SK-N-SH (cell line): ENCODE results near the gene OTUD6A. TPM values are rescaled to one million over a fixed set of nuclear protein-coding genes. Genes with fewer than 3 reads are reported as not detected.
A peak's percentile ranks its signal among the peaks of the same experiment; 100 is the strongest.
"Not testable (repeated sequence)": the region's sequence is repeated elsewhere in the genome, so short reads cannot be mapped to it uniquely, and the experiment has no call there.

Experiments used
- CTCF ChIA-PET: fragments of 300-600, 350-600 bp; formaldehyde crosslinking; extraction: SDS; loops from one replicate; lab custom pipeline; 2021; lab: Yijun Ruan, JAX
- POLR2A ChIA-PET: fragments of 350-600 bp; sonication (Branson Sonifier 250); formaldehyde crosslinking; extraction: SDS; loops from one replicate; lab custom pipeline; 2020; ENCODE audit warnings: antibody characterized with exemption, inconsistent platforms; lab: Yijun Ruan, JAX
- DNase-seq: peaks from one replicate; pipeline ENCODE4 v3.0.0; 2012
- H2AFZ ChIP-seq: fragments of 200-600 bp; sonication (generic); 2 replicates; pipeline ENCODE4 v1.8.1; 2016; ENCODE audit warnings: antibody characterized with exemption, mild to moderate bottlenecking, low read depth
- H3F3A ChIP-seq: fragments of 200-600 bp; sonication (generic); replicated peaks from 2 replicates; pipeline ENCODE3; 2016; ENCODE audit warnings: antibody characterized with exemption, mild to moderate bottlenecking; ENCODE audit not compliant: insufficient read depth
- H3K27ac ChIP-seq, 2 experiments: fragments of 200-500 bp in 1 of 2; fragments of 200-600 bp in 1 of 2; sonication (Bioruptor generic) in 1 of 2; sonication (generic), shearing (Covaris generic) in 1 of 2; 2 replicates each; pipeline versions ENCODE4 v1.5.1 to v1.6.1; 2014 to 2016; ENCODE audit warnings: low read depth in 2 of 2, inconsistent platforms in 1 of 2, low read length in 1 of 2, mild to moderate bottlenecking in 1 of 2, mixed read lengths in 1 of 2
- H3K27me3 ChIP-seq: fragments of 200-600 bp; sonication (generic), shearing (Covaris generic); 2 replicates; pipeline ENCODE4 v1.6.1; 2016; ENCODE audit warnings: mixed run types; ENCODE audit not compliant: insufficient read depth
- H3K36me3 ChIP-seq, 2 experiments: fragments of 200-500 bp in 1 of 2; fragments of 200-600 bp in 1 of 2; sonication (Bioruptor generic) in 1 of 2; sonication (generic) in 1 of 2; replicated peaks in 1 of 2; 2 replicates each; pipeline versions ENCODE3 to v1.5.1; 2014 to 2016; ENCODE audit warnings: low read length in 1 of 2, mild to moderate bottlenecking in 1 of 2; ENCODE audit not compliant: insufficient read depth in 2 of 2, control insufficient read depth in 1 of 2
- H3K4me1 ChIP-seq, 2 experiments: fragments of 200-500 bp in 1 of 2; fragments of 200-600 bp in 1 of 2; sonication (Bioruptor generic) in 1 of 2; sonication (generic), shearing (Covaris generic) in 1 of 2; 2 replicates each; pipeline versions ENCODE4 v1.5.1 to v1.6.1; 2014 to 2016; ENCODE audit warnings: low read depth in 1 of 2, low read length in 1 of 2, mixed run types in 1 of 2; ENCODE audit not compliant: insufficient read depth in 2 of 2, control insufficient read depth in 1 of 2
- H3K4me2 ChIP-seq: fragments of 200-600 bp; sonication (generic), shearing (Covaris generic); 2 replicates; pipeline ENCODE4 v1.6.1; 2017; ENCODE audit warnings: mixed run types
- H3K4me3 ChIP-seq, 2 experiments: fragments of 200-500 bp in 1 of 2; fragments of 200-600 bp in 1 of 2; sonication (Bioruptor generic) in 1 of 2; sonication (generic), shearing (Covaris generic) in 1 of 2; 2 replicates each; pipeline versions ENCODE4 v1.5.1 to v1.8.1; 2014 to 2016; ENCODE audit warnings: low read depth in 2 of 2, inconsistent platforms in 1 of 2, low read length in 1 of 2, mild to moderate bottlenecking in 1 of 2, mixed read lengths in 1 of 2, moderate library complexity in 1 of 2
- H3K79me2 ChIP-seq: fragments of 200-600 bp; sonication (generic); 2 replicates; pipeline ENCODE4 v1.8.1; 2017; ENCODE audit warnings: mild to moderate bottlenecking; ENCODE audit not compliant: insufficient read depth
- H3K9ac ChIP-seq: fragments of 200-600 bp; sonication (generic); 2 replicates; pipeline ENCODE4 v1.6.1; 2017; ENCODE audit warnings: mixed run types
- H3K9me2 ChIP-seq: fragments of 200-600 bp; sonication (generic); 2 replicates; pipeline ENCODE4 v1.6.1; 2017; ENCODE audit warnings: mixed run types
- H3K9me3 ChIP-seq: fragments of 200-600 bp; sonication (generic); 2 replicates; pipeline ENCODE4 v1.6.1; 2017; ENCODE audit warnings: mixed run types, mild to moderate bottlenecking, moderate library complexity
- H4K20me1 ChIP-seq: fragments of 200-600 bp; sonication (generic); 2 replicates; pipeline ENCODE4 v1.6.1; 2017; ENCODE audit warnings: mild to moderate bottlenecking, mixed run types; ENCODE audit not compliant: insufficient read depth
- CHD2 ChIP-seq: fragments of 150-350 bp; IDR thresholded peaks from 2 replicates; pipeline ENCODE4 v1.6.1; 2018; ENCODE audit warnings: low read length; ENCODE audit not compliant: partially characterized antibody
- CTCF ChIP-seq: fragments of 200-600 bp; sonication (generic); IDR thresholded peaks from 2 replicates; pipeline ENCODE4 v1.6.1; 2017; ENCODE audit warnings: antibody characterized with exemption, mild to moderate bottlenecking, moderate library complexity
- FOSL2 ChIP-seq: IDR thresholded peaks from 2 replicates; pipeline ENCODE4 v1.4.0; 2012; ENCODE audit warnings: low read depth, mild to moderate bottlenecking, moderate library complexity, borderline replicate concordance
- FOXJ3 ChIP-seq: sonication (generic); formaldehyde crosslinking; IDR thresholded peaks from 2 replicates; pipeline ENCODE4 v1.5.1; 2020; ENCODE audit warnings: mild to moderate bottlenecking, missing genetic modification reagents
- GABPA ChIP-seq: IDR thresholded peaks from 2 replicates; pipeline ENCODE4 v1.4.0; 2012; ENCODE audit warnings: low read depth, mild to moderate bottlenecking
- GATA2 ChIP-seq: sonication (generic); formaldehyde crosslinking; IDR thresholded peaks from 2 replicates; pipeline ENCODE4 v1.5.0; 2020; ENCODE audit warnings: mild to moderate bottlenecking, missing genetic modification reagents
- JUND ChIP-seq: IDR thresholded peaks from 2 replicates; pipeline ENCODE4 v1.4.0; 2012
- MAX ChIP-seq: IDR thresholded peaks from 2 replicates; pipeline ENCODE4 v1.4.0; 2012; ENCODE audit warnings: low read depth
- MXI1 ChIP-seq: IDR thresholded peaks from 2 replicates; pipeline ENCODE4 v1.6.1; 2012; ENCODE audit warnings: mild to moderate bottlenecking, low read depth, low read length, improper control_type of control experiment
- NRF1 ChIP-seq: IDR thresholded peaks from 2 replicates; pipeline ENCODE4 v1.6.1; 2012; ENCODE audit warnings: low read depth, mild to moderate bottlenecking, low read length
- POLR2AphosphoS5 ChIP-seq: IDR thresholded peaks from 2 replicates; pipeline ENCODE4 v1.6.1; 2012; ENCODE audit warnings: low read depth, low read length
- RAD21 ChIP-seq: IDR thresholded peaks from 2 replicates; pipeline ENCODE4 v1.6.1; 2012; ENCODE audit warnings: mild to moderate bottlenecking, low read length
- REST ChIP-seq: IDR thresholded peaks from 2 replicates; pipeline ENCODE4 v1.6.1; 2012; ENCODE audit warnings: mild to moderate bottlenecking, low read depth, low read length, moderate library complexity
- TAF1 ChIP-seq: IDR thresholded peaks from 2 replicates; pipeline ENCODE4 v1.6.1; 2012; ENCODE audit warnings: low read depth, mild to moderate bottlenecking, low read length, moderate library complexity, borderline replicate concordance
- YY1 ChIP-seq: IDR thresholded peaks from 2 replicates; pipeline ENCODE4 v1.4.0; 2012; ENCODE audit warnings: low read depth, mild to moderate bottlenecking
- WGBS: methylation state at CpG from one replicate; pipeline ENCODE4 v1.1.6; 2017; ENCODE audit warnings: low lambda C conversion rate; 5-methylcytosine and 5-hydroxymethylcytosine counted together
- polyA plus RNA-seq, 3 experiments: library from polyadenylated mRNA; depleted of rRNA; stranded (reverse); fragments of >200 nt; gene quantifications; 2 replicates each; pipeline ENCODE4 v1.2.3, GENCODE V29; 2012

The OTUD6A gene
- polyA plus RNA-seq, 1 of the 3 experiments (the other 2 are of a cell fraction): not detected

GRCh38 chrX:70096052-70096451 lies 33.8 kb downstream of the OTUD6A start:
- TF ChIP-seq CTCF: peak; percentile 49
- no peak for TF ChIP-seq FOXJ3
- TF ChIP-seq MXI1: no peak
- peak; percentile 18; the same call in 1 of the 2 replicates for TF ChIP-seq RAD21
- no peak for TF ChIP-seq JUND
- TF ChIP-seq POLR2AphosphoS5: no peak
- no peak for TF ChIP-seq TAF1
- Histone ChIP-seq H3K4me1 (no peaks in the 10 kb centered on the region), H3K36me3 (no peaks in the 10 kb centered on the region), H3K79me2 (no peaks in the 10 kb centered on the region), H3K4me2 (no peak overlapping the region), H3K27ac (no peak overlapping the region), H4K20me1 (no peaks in the 10 kb centered on the region), H3F3A (no peaks in the 10 kb centered on the region), H3K27me3 (peaks cover 3% of the 10 kb centered on the region), H3K9me3 (no peaks in the 10 kb centered on the region), H3K4me3 (no peak overlapping the region), H3K9me2 (no peaks in the 10 kb centered on the region), H2AFZ (no peak overlapping the region), H3K9ac (no peak overlapping the region)
- 34% methylated on average over 2 of the region's 2 CpGs for WGBS
- ChIA-PET CTCF (interaction anchor here (1.1 to 3.6 kb wide), 10 partner anchors 14 to 1274 kb away, joined by 3 to 19 read pairs (median 5); no protein-coding TSS in a partner anchor), POLR2A (no interaction called here)
- DNase-seq: no peak

DNA sequence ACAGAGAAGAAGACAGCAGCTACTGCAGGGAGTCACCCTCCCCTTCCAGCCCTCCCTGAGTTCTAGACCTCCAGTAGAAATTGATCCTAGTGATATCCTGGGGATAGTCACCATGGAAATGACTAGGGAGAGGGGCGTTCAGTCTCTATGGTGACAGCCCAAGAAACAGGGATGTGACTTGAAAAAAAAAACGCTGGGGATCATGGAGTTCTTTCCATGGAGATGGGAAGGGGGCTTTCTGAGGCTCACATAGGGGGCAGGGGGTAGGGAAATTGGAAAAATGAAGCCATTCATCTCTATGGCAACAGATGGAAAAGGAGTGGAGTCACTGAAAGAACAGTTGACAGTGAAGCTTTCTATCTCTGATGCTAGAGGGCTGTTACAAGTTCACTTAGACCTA lies 43.0 kb downstream of the OTUD6A start:
- no peaks in the 10 kb centered on the region for H3K36me3 ChIP-seq
- 0% methylated on average over 2 of the region's 2 CpGs for WGBS
- H4K20me1 ChIP-seq: no peaks in the 10 kb centered on the region
- H3K79me2 ChIP-seq: no peaks in the 10 kb centered on the region
- POLR2A ChIA-PET: no interaction called here
- no peak overlapping the region for H3K27ac ChIP-seq
- H3K4me1 ChIP-seq: no peaks in the 10 kb centered on the region
- H3F3A ChIP-seq: no peaks in the 10 kb centered on the region
- TF ChIP-seq REST (no peak), GABPA (no peak), GATA2 (CRISPR knock-in tag) (no peak), POLR2AphosphoS5 (no peak), NRF1 (no peak), YY1 (no peak), MAX (no peak), FOSL2 (no peak), CHD2 (no peak)
- TF ChIP-seq, all 33 proteins: peak for 0
- Histone ChIP-seq H2AFZ (no peak overlapping the region), H3K27me3 (no peaks in the 10 kb centered on the region; the same call in 1 of the 2 replicates), H3K4me3 (no peak overlapping the region), H3K9me2 (no peaks in the 10 kb centered on the region), H3K9ac (no peak overlapping the region), H3K4me2 (no peak overlapping the region), H3K9me3 (no peaks in the 10 kb centered on the region)
- DNase-seq: no peak
- CTCF ChIA-PET: interaction anchor here (2.3 kb wide), 1 partner anchor 8 kb away, joined by 10 read pairs; no protein-coding TSS in a partner anchor

GRCh38 chrX:70111436-70112026 lies 49.3 kb downstream of the OTUD6A start:
- H3K9ac ChIP-seq, H3K27ac ChIP-seq, H3K9me2 ChIP-seq, POLR2A ChIA-PET, H3K4me2 ChIP-seq, H3K4me1 ChIP-seq, H3K4me3 ChIP-seq, CTCF ChIA-PET, DNase-seq, H3K27me3 ChIP-seq, H3K36me3 ChIP-seq, H3K79me2 ChIP-seq, H4K20me1 ChIP-seq, H3F3A ChIP-seq, H2AFZ ChIP-seq: not testable (repeated sequence)
- peaks cover 19% of the 10 kb centered on the region for H3K9me3 ChIP-seq
- 12% methylated on average over 4 of the region's 4 CpGs for WGBS
